HG02642 (cell line): ENCODE data around the gene GRM7.
"Not testable (repeated sequence)": the region's sequence is repeated elsewhere in the genome, so short reads cannot be mapped to it uniquely, and the experiment has no call there.

ENCODE experiments used
- ATAC-seq: cut with Tn5 transposase; IDR thresholded peaks from one replicate; pipeline ENCODE4 v1.9.1; 2021; ENCODE audit warnings: mild to moderate bottlenecking; ENCODE audit not compliant: unreplicated experiment, poor library complexity

GRM7 gene

DNA sequence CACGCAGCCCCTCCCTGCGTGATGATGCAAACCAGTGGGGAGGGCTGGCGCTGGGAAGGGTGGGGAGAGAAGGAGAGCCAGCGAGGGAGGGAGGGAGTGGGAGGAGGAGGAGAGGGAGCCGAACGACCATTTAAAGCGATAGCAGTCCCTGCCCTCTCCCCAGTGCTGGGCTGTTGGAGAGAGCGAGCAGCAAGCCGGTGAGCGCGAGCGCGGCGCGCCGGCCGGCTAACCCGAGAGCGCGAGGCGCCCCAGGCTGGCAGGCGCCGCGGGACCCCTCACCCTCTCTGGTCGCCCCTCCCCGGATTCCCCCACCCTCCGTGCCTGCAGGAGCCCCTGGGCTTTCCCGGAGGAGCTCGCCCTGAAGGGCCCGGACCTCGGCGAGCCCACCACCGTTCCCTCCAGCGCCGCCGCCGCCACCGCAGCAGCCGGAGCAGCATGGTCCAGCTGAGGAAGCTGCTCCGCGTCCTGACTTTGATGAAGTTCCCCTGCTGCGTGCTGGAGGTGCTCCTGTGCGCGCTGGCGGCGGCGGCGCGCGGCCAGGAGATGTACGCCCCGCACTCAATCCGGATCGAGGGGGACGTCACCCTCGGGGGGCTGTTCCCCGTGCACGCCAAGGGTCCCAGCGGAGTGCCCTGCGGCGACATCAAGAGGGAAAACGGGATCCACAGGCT lies at the start of gene GRM7:
TSS of gene GRM7 (plus strand) at position 162 of the 671 bp plus-strand sequence.
- ATAC-seq: no peak

DNA sequence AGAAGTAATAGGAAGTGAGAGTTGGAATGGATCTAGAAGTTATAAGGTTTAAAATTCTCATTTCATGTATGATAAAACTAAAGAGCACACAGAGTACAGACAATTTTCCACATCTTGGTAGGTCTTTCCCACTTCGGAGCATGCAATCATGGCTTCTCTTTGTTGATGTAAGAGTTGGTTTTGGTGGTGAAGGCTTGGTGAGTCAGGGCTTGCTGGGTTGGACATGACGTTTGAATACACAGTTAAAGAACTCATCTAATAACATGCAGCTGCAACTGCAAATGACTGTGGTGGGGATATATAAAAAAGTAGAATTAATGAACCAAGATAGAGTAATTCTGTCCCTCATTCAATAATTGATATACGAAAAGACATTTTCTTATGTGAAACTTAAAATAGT lies 39.5 kb upstream of the GRM7 start:
- no peak for ATAC-seq

DNA sequence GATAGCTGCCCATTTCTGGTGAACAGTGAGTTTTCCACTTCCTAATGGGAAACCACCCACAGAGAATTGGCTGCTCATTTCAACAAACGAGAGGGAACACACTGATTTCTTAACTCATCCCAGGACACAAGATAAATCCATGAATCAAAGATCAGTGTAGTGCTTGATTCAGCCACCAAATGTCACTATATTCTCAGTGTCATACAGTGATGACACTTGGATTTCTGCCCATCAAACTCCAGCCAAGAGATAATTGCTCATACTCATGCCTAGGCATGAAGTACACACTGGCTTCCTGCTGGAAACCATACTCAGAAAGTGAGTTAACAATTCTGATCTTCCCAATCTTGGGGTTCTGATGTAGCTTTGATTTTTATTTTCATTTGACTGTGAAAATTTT lies 35.4 kb upstream of the GRM7 start:
- no peak for ATAC-seq

DNA sequence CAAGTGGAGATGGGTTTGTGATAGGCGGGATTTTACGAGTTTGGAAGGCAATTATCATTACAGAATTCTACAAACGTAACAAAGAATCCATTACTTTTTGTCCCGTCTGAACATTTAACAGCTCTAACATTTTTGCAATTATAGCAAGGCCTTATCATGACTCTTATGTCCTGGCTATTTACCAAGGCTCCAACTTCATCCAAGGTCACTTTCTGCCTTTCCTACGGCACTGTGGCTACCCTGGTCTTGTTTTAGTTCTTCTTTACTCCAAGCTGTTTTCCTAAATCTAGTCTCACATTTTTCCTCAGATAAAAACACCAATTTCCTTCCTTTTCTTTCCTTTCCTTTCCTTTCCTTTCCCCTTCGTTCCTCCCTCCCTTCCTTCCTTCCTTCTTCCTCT lies 33.5 kb upstream of the GRM7 start:
- ATAC-seq: no peak

DNA sequence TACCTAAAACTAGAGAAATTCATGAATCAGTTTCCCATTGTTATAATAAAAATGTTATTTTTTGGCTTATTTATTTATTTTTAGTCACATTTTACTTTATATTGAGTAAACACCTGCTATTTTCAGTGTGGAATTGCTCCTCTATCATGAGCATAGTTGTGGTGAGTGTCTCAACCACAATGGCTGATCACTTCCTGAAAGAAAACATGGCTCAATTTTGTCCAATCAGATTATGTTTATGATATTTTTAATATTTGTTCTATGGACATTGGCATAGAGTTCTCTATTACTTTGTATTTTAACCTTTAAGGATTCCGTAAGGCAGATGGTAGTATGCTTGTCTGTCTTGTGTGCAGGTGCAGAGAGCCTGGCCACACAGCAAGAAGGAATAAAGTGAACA lies 16.2 kb upstream of the GRM7 start:
- no peak for ATAC-seq

DNA sequence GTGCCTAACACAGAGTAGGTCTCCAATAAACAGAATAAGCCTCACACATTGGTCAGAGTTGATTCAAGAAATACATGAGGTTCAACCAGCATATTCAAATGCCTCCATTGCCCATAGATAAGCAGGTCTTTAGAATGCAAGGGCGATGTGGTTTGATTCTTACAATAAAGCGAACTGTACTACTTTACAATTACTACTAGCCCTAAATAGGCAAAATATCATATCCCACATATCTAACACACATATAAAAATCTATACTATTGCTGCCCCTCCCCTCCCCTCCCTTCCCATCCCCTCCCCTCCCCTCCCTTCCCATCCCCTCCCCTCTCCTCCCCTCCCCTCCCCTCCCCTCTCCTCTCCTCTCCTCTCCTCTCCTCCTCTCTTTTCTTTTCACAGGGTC lies 6.7 kb upstream of the GRM7 start:
- no peak for ATAC-seq

DNA sequence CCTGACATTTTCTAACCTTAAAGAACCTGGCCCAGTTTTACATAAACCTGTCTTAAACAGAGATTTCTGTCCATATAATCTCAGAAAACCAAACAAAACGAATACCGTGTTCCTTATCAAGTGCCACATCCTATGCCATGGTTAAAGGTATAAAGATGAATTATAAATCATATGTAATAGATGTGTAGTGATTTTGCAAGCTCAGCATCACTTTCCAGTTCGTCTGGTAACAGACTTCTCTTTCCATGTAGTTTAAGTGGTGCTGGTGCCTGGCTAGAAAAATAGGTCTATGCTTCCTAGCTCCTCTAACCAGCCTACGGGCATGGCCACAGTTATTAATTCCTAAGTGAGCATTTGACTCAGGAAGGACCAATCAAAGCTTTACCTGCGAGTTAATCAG lies 3.4 kb upstream of the GRM7 start:
- ATAC-seq: no peak

DNA sequence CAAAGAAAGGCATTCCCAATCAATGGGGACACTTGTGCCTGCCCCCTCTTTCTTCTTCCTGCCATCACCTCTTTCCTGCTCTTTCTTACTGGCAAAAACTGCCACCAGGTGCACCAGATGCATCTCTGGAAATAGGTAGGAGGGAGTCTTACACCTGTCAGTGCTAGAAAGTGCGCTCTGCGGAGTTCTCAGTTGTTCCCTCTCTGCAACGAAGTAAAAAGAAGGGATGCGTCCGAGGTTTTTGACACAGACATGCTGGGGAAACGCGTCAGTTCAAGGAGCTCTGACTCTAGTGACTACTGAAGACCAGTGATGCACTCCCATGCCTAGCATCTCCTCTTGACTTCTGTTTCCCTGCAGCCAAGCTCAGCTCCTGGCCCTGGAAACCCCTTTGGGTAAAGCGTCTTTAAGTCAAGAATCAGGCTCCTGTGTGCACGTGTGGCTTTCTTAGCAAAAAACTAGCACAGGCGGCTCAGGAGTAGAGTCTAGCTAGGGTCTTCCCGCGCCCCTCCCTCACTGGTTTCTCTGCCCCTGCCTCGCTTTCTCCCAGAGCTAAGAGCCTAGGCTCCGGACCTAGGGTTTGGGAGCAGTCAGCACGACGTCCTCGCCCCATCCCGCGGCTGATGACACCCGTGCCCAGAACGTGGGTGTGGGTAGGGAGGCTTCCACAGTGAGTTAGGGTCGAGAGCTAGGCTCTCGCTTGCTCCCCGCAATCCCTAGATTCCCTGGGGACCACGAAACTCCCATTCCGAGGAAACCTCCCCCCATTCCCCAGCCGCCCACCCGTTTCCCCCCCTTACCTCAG lies 564 bp upstream of the GRM7 start:
- no peak for ATAC-seq

DNA sequence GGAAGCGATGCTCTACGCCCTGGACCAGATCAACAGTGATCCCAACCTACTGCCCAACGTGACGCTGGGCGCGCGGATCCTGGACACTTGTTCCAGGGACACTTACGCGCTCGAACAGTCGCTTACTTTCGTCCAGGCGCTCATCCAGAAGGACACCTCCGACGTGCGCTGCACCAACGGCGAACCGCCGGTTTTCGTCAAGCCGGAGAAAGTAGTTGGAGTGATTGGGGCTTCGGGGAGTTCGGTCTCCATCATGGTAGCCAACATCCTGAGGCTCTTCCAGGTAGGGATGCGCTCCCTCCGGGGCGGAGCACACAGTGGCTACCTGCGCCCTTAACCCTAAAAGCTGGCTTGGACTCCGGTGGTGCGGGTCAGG lies 698 bp downstream of the GRM7 start:
- ATAC-seq: no peak

DNA sequence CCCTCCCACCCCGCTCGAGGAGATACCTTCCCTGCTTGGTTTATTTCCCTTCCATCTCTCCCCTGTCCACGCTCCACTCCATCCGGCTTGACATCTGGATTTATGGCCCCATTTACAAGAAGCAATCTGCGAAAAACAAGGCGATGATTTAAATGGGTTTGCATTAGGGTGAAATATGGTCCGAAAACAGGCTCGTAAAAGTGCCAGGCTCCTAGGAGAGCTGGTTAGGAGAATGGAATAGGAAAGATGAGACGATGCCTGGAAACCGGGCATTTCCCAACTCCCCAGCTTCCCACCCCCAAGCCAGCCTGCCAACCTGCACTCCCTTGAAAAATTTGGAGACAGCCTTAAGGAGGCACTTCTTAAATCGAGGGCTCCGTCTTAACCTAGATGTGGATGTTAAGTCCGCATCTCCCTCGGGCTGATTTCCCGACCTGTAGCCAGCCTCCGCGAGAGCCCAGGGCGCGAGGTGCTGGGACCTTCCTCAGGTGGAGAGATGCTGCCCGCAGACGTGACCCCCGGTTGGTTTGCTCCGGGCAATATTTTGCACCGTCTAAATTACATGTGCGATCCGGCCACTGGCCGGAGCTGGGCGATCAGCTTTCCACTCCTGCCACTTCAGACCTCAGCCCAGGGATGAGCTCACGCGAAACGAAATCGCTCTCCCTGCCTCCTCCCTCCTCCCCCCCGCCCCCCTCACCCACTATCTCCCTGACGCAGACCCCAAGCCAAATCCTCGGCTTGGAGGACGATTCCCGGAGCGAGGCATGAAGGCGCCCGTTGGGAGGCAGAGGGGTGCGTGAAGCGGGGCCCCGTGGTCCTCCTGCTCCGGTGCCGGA lies 1.3 kb downstream of the GRM7 start:
- no peak for ATAC-seq

DNA sequence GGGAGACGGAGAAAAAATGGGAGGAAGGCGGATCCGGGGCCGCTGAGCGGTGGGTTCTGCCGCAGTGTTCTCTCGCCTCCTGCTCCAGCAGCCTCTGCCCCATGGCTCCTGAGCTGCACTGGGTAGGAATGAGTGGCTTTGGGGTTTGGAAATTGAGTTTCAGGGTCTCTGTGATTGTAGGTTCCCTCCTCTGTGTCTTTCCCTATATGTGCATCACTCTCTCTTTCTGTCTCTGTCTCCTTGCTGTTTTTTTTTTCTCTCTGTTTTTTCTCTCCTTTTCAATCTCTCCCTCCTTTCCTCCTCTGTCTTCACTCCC lies 1.9 kb downstream of the GRM7 start:
- no peak for ATAC-seq

DNA sequence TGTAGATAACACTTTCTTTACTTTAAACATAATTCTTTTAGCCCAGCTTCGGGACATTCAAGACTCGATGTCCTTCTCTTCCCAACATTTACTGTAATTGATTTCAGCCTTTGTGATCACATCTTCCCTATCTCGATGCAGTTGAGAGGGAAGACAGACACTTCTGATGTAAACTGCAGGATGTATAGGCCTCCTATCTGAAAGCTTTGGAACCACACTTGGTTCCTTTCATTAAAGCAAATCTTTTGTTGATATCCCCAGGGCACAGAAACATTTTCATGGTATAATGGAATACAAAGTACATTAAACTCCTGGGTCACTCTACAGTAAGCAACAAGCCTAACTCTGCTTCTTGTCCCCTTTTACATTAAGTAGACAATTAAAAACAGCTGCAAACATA lies 6.4 kb downstream of the GRM7 start:
- no peak for ATAC-seq

DNA sequence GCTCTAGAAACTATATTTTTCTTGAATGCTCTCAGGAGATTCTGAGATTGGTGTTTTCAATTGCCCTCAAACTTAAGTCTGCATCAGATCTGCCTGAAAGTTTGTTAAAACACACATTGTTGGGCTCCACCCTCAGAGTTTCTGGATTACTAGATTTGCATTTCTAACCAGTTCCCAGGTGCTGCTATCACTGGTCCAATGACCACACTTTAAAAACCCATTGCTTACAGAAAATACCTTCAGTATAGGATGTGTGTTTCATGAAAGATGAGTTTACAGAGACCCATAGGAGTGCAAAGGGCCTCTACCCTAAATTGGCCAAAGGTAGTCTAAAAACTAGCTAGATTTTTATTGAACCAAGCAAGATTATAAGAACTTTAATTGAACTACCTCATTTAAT lies 17.8 kb downstream of the GRM7 start:
- ATAC-seq: no peak

DNA sequence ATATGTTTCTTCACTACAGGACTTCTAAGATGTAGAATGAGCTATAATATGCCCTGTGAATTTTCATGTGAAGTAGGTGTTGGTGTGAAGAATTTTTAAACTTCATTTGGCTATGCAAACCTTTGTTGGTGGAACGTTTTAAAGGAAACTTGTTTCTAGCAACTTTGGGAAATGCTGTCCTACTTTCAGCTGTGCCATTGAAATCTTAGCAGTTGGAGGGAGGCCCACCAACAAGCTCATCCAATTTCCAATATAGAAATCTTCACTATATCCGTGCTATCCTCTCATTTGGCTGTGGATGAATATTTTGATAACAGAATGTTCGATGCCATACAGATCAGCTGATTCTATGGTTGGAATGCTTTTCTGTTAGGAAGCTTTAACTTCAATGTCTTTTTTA lies 51.3 kb downstream of the GRM7 start:
- ATAC-seq: no peak

DNA sequence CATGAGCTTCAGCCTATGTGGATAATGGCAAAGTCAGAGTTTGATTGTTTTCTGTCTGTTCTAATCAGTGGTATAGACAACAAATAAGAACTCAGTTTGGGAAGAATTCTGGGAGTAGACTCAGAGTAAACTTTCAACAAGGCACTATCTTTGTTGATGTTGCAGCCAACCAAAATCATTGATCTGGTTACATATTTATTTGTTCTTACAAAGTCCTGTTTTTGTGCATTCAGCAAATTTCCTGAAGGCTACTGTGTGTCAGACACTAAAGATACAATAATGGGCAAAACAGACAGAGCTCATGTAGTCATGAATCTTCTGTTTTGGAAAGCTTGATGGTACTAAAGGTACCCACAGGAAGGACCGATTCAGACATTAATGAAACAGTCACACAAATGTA lies 55.0 kb downstream of the GRM7 start:
- no peak for ATAC-seq

DNA sequence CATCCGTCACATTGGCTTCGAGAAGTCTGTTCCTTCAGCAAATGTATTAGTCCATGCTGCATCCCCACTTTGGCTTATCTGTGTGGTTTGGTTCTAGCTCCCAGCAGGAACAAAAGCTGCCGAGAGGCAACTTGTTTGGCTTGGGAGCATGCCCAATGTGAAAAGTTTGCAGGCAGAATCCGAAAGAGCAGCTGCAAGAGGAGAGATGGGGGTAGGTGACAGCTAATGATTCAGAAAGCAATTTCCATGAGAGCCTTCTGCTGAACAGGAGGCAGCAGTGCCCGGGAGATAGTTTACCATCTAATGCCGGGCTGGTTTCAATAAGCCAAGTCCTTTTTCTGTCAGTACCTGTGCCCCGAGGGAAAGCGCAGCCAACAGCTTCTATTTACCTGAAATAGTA lies 60.2 kb downstream of the GRM7 start:
- no peak for ATAC-seq

DNA sequence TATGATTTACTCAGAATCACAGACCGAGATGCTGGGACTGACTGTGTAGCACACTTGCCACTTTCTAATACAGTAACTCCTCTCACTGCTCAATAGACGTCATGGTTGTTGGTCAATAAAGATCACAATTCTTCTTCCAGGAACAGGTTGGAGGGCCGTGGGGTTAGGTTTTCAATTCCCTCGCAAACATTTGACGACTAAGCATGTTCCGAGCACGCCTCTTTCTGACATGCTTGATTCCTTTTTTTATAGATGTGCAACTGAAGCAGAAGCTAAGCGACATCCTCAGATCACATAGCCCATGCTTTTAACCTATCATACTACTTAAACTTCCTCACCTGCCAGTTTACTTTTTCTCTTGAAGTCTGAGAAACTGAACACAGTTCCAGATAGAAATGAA lies 61.0 kb downstream of the GRM7 start:
- no peak for ATAC-seq

DNA sequence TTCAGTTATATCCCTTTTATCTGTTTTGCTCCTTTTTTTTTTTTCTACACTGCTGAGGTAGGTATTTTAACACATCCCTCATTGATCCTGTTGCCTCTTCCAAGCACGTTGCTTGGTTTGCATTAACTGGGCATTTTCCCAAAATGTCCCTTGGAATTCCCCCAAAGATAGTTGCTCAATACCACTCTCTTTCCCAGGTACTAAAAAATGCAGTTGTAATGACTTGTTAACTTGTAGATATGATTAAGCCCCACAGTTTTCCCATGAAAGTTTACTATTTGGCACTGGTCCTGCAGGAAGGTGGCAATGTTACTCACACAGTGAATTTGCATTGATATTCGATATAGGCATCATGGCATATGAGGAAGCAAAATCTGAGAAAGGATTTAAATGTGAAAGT lies 67.1 kb downstream of the GRM7 start:
- no peak for ATAC-seq

DNA sequence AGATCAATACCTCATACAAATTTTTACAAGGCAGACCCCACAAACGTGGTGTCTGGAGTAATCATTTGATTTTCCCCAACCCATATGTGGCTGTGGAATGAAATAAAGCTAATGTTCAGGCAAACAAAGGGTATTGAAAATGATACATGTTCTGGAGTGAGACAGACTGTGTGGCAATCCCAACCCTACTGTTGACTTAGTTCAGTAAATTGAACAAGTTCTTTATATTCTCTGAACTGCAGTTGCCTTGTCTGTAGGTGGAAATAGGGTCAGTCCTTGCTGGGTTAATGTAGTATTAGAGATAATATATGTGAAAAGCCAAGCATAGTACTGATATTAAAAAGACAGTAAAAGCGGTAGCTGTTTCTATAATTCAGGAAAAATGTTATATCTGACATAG lies 69.0 kb downstream of the GRM7 start:
- no peak for ATAC-seq

DNA sequence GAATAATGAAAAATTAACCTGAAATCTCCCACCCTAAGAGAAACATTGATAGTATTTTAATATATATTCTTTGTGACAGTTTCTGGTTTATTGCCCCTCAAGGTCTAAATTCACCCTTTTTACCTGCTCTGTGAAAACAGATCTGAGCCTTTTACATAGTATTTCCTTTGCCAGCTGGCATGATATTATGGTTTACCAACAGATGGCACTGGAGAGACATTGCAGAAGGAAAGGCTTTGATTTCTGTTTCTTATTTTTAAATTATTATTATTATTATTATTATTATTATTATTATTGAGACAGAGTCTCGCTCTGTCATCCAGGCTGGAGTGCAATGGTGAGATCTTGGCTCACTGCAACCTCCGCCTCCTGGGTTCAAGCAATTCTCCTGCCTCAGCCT lies 74.5 kb downstream of the GRM7 start:
- ATAC-seq: not testable (repeated sequence)

DNA sequence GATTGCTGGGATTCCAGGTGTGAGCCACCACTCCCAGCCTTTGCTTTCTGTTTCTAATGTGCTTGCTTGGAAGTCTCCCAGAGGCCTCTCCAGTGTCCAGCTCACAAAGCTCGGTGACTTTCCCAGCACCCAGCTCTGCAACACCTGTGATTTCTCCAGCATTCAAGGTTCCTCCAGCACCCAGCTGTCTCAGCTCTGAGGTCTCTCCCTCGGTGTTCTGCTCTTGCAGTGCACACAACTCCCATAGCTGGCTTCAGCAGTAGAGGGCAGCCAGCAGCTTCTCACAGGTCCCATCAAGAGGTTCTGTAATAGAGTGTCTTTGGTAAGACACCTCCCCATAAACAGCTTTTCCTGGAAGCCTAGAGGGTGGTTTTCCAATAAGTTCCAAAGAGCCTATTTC lies 75.1 kb downstream of the GRM7 start:
- no peak for ATAC-seq
